Ovary (tissue), 9 donors: ENCODE measurements around the gene WDR20. TPM values are rescaled to one million over a fixed set of nuclear protein-coding genes. Genes with fewer than 3 reads are reported as not detected.

Experiments used
- DNase-seq, 5 donors: peaks; one replicate each; pipeline ENCODE4 v3.0.0-alpha.2; 2019 to 2020
- H3K27ac ChIP-seq, 2 donors: fragments of 200-600 bp; one replicate each; pipeline versions ENCODE4 v1.5.1 to v1.8.0; 2019 to 2022
- H3K27me3 ChIP-seq: fragments of 200-600 bp; one replicate; pipeline ENCODE4 v1.8.0; 2022
- H3K36me3 ChIP-seq: fragments of 200-600 bp; sonication (generic); one replicate; pipeline ENCODE4 v1.5.1; 2019
- H3K4me1 ChIP-seq: one replicate; pipeline ENCODE4 v1.8.1; 2013; ENCODE audit warnings: mild to moderate bottlenecking, moderate library complexity; ENCODE audit not compliant: insufficient read depth
- H3K4me3 ChIP-seq: fragments of 200-600 bp; sonication (generic); one replicate; pipeline ENCODE4 v1.5.1; 2017
- H3K9me3 ChIP-seq, 2 donors: fragments of 200-600 bp in 1 of 2; sonication (generic) in 1 of 2; one replicate each; pipeline versions ENCODE4 v1.5.1 to v1.8.1; 2013 to 2019; ENCODE audit warnings: mild to moderate bottlenecking in 1 of 2, moderate library complexity in 1 of 2
- EP300 ChIP-seq: sonication (generic); formaldehyde crosslinking; IDR thresholded peaks from one replicate; pipeline ENCODE4 v1.6.1; 2017; ENCODE audit warnings: antibody characterized with exemption
- POLR2A ChIP-seq: fragments of 450-650 bp; IDR thresholded peaks from one replicate; pipeline ENCODE4 v1.6.1; 2017; ENCODE audit warnings: antibody characterized with exemption, mild to moderate bottlenecking, moderate library complexity
- WGBS, 3 donors: extraction: QIAGEN DNeasy Blood & Tissue Kit in 1 of 3; methylation state at CpG; one replicate each; pipeline versions ENCODE4 v1.1.5 to v1.1.7; 2013 to 2017; 5-methylcytosine and 5-hydroxymethylcytosine counted together
- intact Hi-C, 4 donors: fragments of 100-400 bp; cut with DNase I; formaldehyde crosslinking; loops; one replicate each; pipeline versions ENCODE4 v1.11.0 to v1.15.1; 2022 to 2023
- polyA plus RNA-seq, 2 donors: library from polyadenylated mRNA; stranded (reverse); fragments of 200-250 nt in 1 of 2; fragments of 350-450 nt in 1 of 2; fragmentation: Illumina TruSeq in 1 of 2; extraction: RNeasy Lipid Tissue Mini Kit (QIAGEN cat#74804) in 1 of 2; gene quantifications; one replicate each; pipeline ENCODE4 v1.2.3, GENCODE V29; 2013 to 2014
- total RNA-seq, 7 donors: library from RNA; depleted of rRNA in 2 of 7; stranded (reverse); fragments of >200 nt in 2 of 7; fragmentation: NEBNext Ultra II Directional in 3 of 7; extraction: Animal tissue kit (Norgen Biotek cat#: 25700) in 3 of 7; gene quantifications; one replicate each; pipeline versions ENCODE4 v1.1.0 to v1.2.4, GENCODE V29; 2016 to 2023
- TF ChIP-seq, protein P1 (sequence below), 3 donors: fragments of 450-650 bp in 2 of 3; fragments of 200-600 bp in 1 of 3; IDR thresholded peaks; one replicate each; pipeline versions ENCODE4 v1.5.1 to v1.8.0; 2016 to 2022; ENCODE audit warnings: antibody characterized with exemption in 3 of 3, mild to moderate bottlenecking in 1 of 3
- donor health status: DM: no; HTN: no; CAD: no; lungs with moderate emphysema.
- donor health status: DM: no; HTN: no; CAD: no.
- donor health status: Bipolar disorder and iron deficiency.
- donor health status: DM: yes; HTN: yes; CAD: no.
- donor health status: DM: no; HTN: no; CAD: no.
- donor health status: DM: yes; HTN: yes; CAD: no.

Gene WDR20
- total and polyA plus RNA-seq, 9 donors = 13.4 to 42.2 (median 26.8) TPM

DNA sequence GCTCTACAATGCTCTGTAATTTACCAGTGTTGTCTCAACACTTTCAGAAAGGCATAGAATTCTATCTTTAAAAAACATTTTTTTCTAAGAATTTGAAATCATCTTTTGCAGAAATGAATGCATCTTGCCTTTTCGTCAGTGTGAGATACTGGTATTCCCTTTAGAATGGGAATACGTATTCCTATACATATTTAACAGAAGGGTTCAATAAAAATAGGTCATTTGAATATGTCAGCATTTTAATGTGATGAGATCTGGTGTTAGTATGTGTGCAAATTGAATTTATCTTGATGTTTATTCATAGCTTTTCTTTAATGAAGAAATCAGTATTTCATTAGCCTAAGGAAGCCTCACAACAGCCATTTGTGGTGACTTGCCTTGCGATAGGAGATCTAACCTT, 44.2 kb downstream of the WDR20 start:
- H3K4me1 ChIP-seq = peaks cover 12% of the 10 kb centered on the region
- H3K36me3 ChIP-seq = no peaks in the 10 kb centered on the region
- intact Hi-C loops = no loop called here
- no peaks in the 10 kb centered on the region for H3K9me3 ChIP-seq
- no peak overlapping the region for H3K27ac ChIP-seq
- H3K4me3 ChIP-seq = no peak overlapping the region
- 97 to 100% (median 98%) methylated on average over 3 of the region's 3 CpGs for WGBS, 3 donors
- no peak for DNase-seq
- H3K27me3 ChIP-seq = no peaks in the 10 kb centered on the region
- TF ChIP-seq POLR2A = no peak
- no peak for TF ChIP-seq EP300
- TF ChIP-seq, protein P1, sequence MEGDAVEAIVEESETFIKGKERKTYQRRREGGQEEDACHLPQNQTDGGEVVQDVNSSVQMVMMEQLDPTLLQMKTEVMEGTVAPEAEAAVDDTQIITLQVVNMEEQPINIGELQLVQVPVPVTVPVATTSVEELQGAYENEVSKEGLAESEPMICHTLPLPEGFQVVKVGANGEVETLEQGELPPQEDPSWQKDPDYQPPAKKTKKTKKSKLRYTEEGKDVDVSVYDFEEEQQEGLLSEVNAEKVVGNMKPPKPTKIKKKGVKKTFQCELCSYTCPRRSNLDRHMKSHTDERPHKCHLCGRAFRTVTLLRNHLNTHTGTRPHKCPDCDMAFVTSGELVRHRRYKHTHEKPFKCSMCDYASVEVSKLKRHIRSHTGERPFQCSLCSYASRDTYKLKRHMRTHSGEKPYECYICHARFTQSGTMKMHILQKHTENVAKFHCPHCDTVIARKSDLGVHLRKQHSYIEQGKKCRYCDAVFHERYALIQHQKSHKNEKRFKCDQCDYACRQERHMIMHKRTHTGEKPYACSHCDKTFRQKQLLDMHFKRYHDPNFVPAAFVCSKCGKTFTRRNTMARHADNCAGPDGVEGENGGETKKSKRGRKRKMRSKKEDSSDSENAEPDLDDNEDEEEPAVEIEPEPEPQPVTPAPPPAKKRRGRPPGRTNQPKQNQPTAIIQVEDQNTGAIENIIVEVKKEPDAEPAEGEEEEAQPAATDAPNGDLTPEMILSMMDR (IDR thresholded peaks at IDR 0.05) = no peak

DNA sequence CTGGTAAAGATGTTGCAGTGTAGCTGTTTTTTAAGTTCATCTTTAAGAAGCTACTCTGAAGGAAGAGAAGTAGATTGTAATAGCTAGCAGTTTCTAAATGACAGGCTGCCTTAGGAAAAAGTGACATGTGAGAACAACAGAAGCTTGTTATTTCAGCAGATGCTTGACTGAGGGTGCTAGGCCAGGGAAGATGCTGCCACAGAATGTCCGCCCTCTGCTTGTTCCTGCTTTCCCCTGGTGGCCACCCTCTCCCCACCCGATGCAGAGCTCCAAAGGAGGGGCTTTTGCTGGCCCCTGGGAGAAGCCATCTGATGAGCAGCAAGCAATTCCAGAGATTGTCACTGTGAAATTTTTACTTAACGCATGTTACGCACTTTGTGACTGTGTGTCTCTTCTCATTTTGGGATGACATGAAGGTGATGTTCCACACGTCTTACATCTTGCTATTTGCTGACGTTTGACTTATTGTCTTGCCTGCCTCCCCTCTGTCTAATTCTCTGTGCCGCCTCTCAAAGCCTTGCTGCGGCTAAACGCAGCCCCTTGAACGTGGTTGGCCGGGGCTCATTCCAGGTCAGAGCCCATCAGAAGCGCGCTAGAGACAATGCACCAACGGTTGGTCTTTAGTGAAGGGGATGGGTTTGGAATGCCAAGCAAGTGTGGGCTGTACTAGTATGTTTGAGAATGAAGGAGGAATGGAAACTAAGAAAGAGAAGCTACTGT, 44.8 kb downstream of the WDR20 start:
- H3K27ac ChIP-seq = no peak overlapping the region
- no peaks in the 10 kb centered on the region for H3K9me3 ChIP-seq
- H3K36me3 ChIP-seq = no peaks in the 10 kb centered on the region
- H3K4me1 ChIP-seq = peaks cover 12% of the 10 kb centered on the region
- intact Hi-C loops = no loop called here
- no peak for TF ChIP-seq POLR2A
- TF ChIP-seq EP300 = no peak
- TF ChIP-seq, protein P1 (IDR thresholded peaks at IDR 0.05) = no peak
- no peak for DNase-seq
- 87 to 89% (median 88%) methylated on average over 14 of the region's 14 CpGs for WGBS, 3 donors
- no peak overlapping the region for H3K4me3 ChIP-seq
- H3K27me3 ChIP-seq = no peaks in the 10 kb centered on the region

DNA sequence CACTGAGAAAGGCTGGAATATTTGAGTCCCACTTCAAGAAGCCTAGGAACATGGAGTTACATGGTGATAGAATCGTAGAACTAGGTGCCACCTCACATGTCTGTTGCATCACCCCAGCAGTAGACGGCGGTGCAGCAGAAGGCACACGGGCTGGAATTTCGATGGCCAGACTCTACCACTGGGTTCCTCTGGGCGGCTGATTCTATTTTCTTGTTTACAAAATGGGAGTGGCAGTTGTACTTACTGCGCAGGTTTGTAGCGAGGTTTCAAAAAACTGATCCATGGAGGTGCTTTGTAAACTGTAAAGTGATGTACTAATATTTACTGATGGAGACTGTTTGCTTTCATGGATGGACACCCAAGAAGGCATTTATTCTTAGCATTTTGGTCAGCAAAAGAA, 45.7 kb downstream of the WDR20 start:
- intact Hi-C loops = no loop called here
- TF ChIP-seq, protein P1 (IDR thresholded peaks at IDR 0.05) = no peak
- TF ChIP-seq POLR2A (no peak), EP300 (no peak)
- Histone ChIP-seq H3K27me3 (no peaks in the 10 kb centered on the region), H3K9me3 (no peaks in the 10 kb centered on the region), H3K36me3 (no peaks in the 10 kb centered on the region), H3K4me3 (no peak overlapping the region), H3K4me1 (peaks cover 12% of the 10 kb centered on the region), H3K27ac (no peak overlapping the region)
- DNase-seq = no peak
- 92 to 96% (median 93%) methylated on average over 8 of the region's 8 CpGs for WGBS, 3 donors

DNA sequence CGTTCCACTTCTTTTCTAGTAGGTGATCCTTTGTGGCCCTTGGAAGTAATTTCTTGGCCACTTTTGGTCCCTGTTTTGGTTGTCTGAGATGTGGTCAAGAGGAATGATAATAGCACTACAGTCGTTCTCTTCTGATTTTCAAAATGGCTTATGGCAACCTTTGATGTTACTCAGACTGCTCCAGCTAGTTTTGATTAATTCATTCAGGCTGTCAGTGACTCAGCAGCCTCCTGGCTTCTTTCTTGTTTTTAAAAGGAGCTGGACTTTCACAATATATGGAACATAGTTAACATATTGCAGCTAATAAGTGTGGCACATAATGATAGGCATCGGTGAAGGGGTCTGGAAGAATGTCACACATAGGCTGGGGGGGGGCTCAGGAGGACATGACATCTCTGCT, 47.3 kb downstream of the WDR20 start:
- peaks cover 15% of the 10 kb centered on the region for H3K4me1 ChIP-seq
- WGBS, 3 donors = 25 to 30% (median 28%) methylated on average over 3 of the region's 3 CpGs
- H3K27me3 ChIP-seq = no peaks in the 10 kb centered on the region
- H3K9me3 ChIP-seq = no peaks in the 10 kb centered on the region
- intact Hi-C loops = no loop called here
- no peak overlapping the region for H3K4me3 ChIP-seq
- H3K27ac ChIP-seq = no peak overlapping the region
- DNase-seq = no peak
- H3K36me3 ChIP-seq = no peaks in the 10 kb centered on the region
- TF ChIP-seq, protein P1 (IDR thresholded peaks at IDR 0.05) = no peak
- TF ChIP-seq EP300 (no peak), POLR2A (no peak)
